Right cardiac atrium (tissue), 5 donors: Measurements from ENCODE around the gene TMEM108. TPM values are rescaled to one million over a fixed set of nuclear protein-coding genes. Genes with fewer than 3 reads are reported as not detected.

Experiments used
- ATAC-seq, 2 donors: fragments of 200-7000 bp; cut with Tn5 transposase; one replicate each; pipeline versions ENCODE4 v1.8.0 to v1.9.1; 2020; ENCODE audit warnings: moderate library complexity in 2 of 2, mild to moderate bottlenecking in 1 of 2
- DNase-seq, 3 donors: peaks; one replicate each; pipeline ENCODE4 v3.0.0-alpha.2; 2020
- H3K27ac ChIP-seq: one replicate; pipeline ENCODE4 v1.5.1; 2013; ENCODE audit warnings: mild to moderate bottlenecking, low read length, control low read depth, moderate library complexity
- H3K27me3 ChIP-seq: one replicate; pipeline ENCODE4 v1.6.1; 2013; ENCODE audit not compliant: control insufficient read depth, insufficient read depth
- H3K4me1 ChIP-seq: one replicate; pipeline ENCODE4 v1.6.1; 2013; ENCODE audit warnings: low read length; ENCODE audit not compliant: control insufficient read depth, insufficient read depth
- H3K4me3 ChIP-seq: one replicate; pipeline ENCODE4 v1.5.1; 2013; ENCODE audit warnings: low read length, control low read depth
- H3K9me3 ChIP-seq: one replicate; pipeline ENCODE4 v1.6.1; 2013; ENCODE audit warnings: low read length; ENCODE audit not compliant: control insufficient read depth
- WGBS: extraction: QIAGEN DNeasy Blood & Tissue Kit; methylation state at CpG from one replicate; pipeline ENCODE4 v1.1.7; 2013; 5-methylcytosine and 5-hydroxymethylcytosine counted together
- intact Hi-C, 4 donors: fragments of 100-400 bp; cut with DNase I; formaldehyde crosslinking; loops; one replicate each; pipeline versions ENCODE4 v1.11.0 to v1.14.0; 2022 to 2023
- polyA plus RNA-seq: library from polyadenylated mRNA; stranded (reverse); fragments of 200-250 nt; gene quantifications from one replicate; pipeline ENCODE4 v1.2.3, GENCODE V29; 2013
- total RNA-seq, 4 donors: library from RNA; stranded (reverse); fragmentation: NEBNext Ultra II Directional; extraction: Animal tissue kit (Norgen Biotek cat#: 25700); gene quantifications; one replicate each; pipeline ENCODE4 v1.2.1, GENCODE V29; 2021
- donor health status: healthy with polysubstance abuse.
- donor health status: DM: no; HTN: yes; CAD: no.
- donor health status: DM: no; HTN: no; CAD: no.
- donor health status: DM: no; HTN: yes; CAD: no; lungs with severe emphysema.
- donor health status: DM: yes; HTN: yes; CAD: no.

The TMEM108 gene
- total and polyA plus RNA-seq, 5 donors: 5.2 to 20.3 (median 13.2) TPM

GRCh38 chr3:133400006-133400515 is 361.9 kb downstream of the TMEM108 start, which contains the start of gene BFSP2:
TSS of gene BFSP2 (plus strand) at chr3:133400056. CDS start at chr3:133400084, 28 bp downstream.
- H3K4me1 ChIP-seq: no peaks in the 10 kb centered on the region
- intact Hi-C loops: no loop called here
- 95% methylated on average over 15 of the region's 15 CpGs for WGBS
- H3K4me3 ChIP-seq: no peak within 1 kb of the TSS
- H3K27ac ChIP-seq: no peak within 1 kb of the TSS
- no peak for DNase-seq
- H3K27me3 ChIP-seq: no peaks in the 10 kb centered on the region
- no peaks in the 10 kb centered on the region for H3K9me3 ChIP-seq
- no peak for ATAC-seq

GRCh38 chr3:133401374-133402135 is 363.4 kb downstream of the TMEM108 start:
- H3K9me3 ChIP-seq: no peaks in the 10 kb centered on the region
- H3K27ac ChIP-seq: no peak overlapping the region
- ATAC-seq (peak; percentile 60 to 79), DNase-seq (peak in 2 of 3 donors; percentile 63 to 66)
- no peaks in the 10 kb centered on the region for H3K4me1 ChIP-seq
- intact Hi-C loops: no loop called here
- WGBS: 50% methylated on average over 2 of the region's 2 CpGs
- H3K27me3 ChIP-seq: no peaks in the 10 kb centered on the region
- H3K4me3 ChIP-seq: no peak overlapping the region

- H3K9me3 ChIP-seq: no peaks in the 10 kb centered on the region
- DNase-seq (no peak), ATAC-seq (no peak)
- intact Hi-C loops: no loop called here
- H3K27ac ChIP-seq: no peak overlapping the region
- no peaks in the 10 kb centered on the region for H3K27me3 ChIP-seq
- H3K4me3 ChIP-seq: no peak overlapping the region
- WGBS: 83% methylated on average over 3 of the region's 3 CpGs
- H3K4me1 ChIP-seq: no peaks in the 10 kb centered on the region
Observed at GRCh38 chr3:133404920-133405319, 366.7 kb downstream of the TMEM108 start.

GRCh38 chr3:133408366-133408765 is 370.2 kb downstream of the TMEM108 start:
- H3K27me3 ChIP-seq: no peaks in the 10 kb centered on the region
- no peaks in the 10 kb centered on the region for H3K9me3 ChIP-seq
- DNase-seq (no peak), ATAC-seq (no peak)
- H3K4me1 ChIP-seq: no peaks in the 10 kb centered on the region
- intact Hi-C loops: no loop called here
- H3K4me3 ChIP-seq: no peak overlapping the region
- H3K27ac ChIP-seq: no peak overlapping the region
- WGBS: 86% methylated on average over 2 of the region's 2 CpGs

DNA sequence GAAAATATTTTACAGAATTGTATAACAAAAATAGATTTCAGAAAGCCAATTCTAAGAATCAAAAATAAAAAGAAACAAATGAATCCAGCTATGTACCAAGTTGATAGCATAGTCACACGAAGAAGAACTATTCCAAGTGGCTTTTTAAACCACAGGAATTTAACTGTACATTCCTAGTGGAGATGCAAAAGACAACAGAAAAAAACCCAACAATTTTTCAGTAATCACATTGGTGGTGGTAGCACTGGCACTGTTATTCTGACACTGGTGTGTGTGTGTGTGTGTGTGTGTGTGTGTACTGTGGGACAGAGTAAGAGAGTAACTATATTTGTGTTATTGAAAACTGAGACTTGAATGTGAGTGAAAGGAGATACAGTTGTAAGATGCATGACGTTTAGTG is 370.8 kb downstream of the TMEM108 start:
- DNase-seq: no peak
- intact Hi-C loops: no loop called here
- Histone ChIP-seq H3K27ac (no peak overlapping the region), H3K4me1 (no peaks in the 10 kb centered on the region), H3K27me3 (no peaks in the 10 kb centered on the region), H3K9me3 (no peaks in the 10 kb centered on the region), H3K4me3 (no peak overlapping the region)
- no peak for ATAC-seq
- 59% methylated on average over 2 of the region's 2 CpGs for WGBS

GRCh38 chr3:133410191-133410892 is 372.2 kb downstream of the TMEM108 start:
- intact Hi-C loops: no loop called here
- WGBS: 73% methylated on average over 17 of the region's 17 CpGs
- H3K9me3 ChIP-seq: no peaks in the 10 kb centered on the region
- no peak overlapping the region for H3K27ac ChIP-seq
- no peak overlapping the region for H3K4me3 ChIP-seq
- ATAC-seq: no peak
- H3K27me3 ChIP-seq: no peaks in the 10 kb centered on the region
- no peak for DNase-seq
- no peaks in the 10 kb centered on the region for H3K4me1 ChIP-seq

DNA sequence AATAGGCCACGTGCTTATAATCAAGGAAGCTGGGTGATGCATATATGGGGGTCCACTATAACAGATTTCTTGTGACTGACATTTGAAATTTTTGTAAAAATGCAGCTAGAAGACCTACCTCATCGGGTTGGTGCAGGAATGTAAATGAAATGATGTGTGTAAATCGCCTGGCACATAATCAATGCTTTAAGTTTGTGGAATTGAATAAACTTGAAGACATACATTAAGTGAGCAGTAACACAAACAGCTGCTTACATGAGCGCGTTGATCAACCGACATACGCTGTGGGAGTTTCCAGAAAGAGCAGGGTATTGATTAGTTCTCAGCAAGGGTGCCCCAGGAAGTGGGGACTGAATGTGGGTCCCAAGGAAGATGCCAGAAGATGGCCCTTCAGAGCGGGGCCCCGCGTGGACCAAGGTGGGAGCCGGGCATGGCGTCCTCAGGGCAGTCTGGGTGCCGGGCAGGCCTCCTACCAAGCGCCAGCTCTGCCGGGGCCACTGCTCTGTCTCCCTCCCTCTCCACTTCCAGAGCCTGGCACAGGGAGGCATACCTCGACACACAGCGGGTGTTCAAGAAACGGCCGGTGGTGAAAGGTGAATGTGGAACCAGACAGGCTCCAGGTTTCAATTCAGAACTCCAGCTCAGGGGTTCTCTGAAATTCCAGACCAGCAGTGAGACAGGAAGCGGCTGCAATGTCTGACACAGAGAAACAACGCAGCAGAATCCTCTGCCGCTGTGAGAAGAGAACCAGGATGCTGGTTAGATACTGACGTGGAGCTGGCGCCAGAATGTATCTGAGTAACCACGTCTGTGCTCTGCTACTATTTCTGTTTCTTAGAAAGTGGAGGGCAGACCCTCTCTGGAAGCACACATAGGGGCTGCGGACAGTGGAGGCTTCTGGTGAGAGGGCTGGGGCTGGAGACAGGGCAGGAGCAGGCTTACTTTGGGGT is 374.3 kb downstream of the TMEM108 start:
- DNase-seq: peak in 2 of 3 donors; percentile 29 to 57
- no peaks in the 10 kb centered on the region for H3K9me3 ChIP-seq
- H3K27me3 ChIP-seq: no peaks in the 10 kb centered on the region
- peak; percentile 42 to 67 for ATAC-seq
- H3K27ac ChIP-seq: no peak overlapping the region
- peak overlapping the region; percentile 21 for H3K4me3 ChIP-seq
- intact Hi-C loops: no loop called here
- no peaks in the 10 kb centered on the region for H3K4me1 ChIP-seq
- 60% methylated on average over 26 of the region's 26 CpGs for WGBS

- ATAC-seq (peak; percentile 46 to 69), DNase-seq (no peak)
- WGBS: 29% methylated on average over 17 of the region's 17 CpGs
- peak overlapping the region; percentile 21 for H3K4me3 ChIP-seq
- H3K27ac ChIP-seq: no peak overlapping the region
- intact Hi-C loops: no loop called here
- H3K4me1 ChIP-seq: no peaks in the 10 kb centered on the region
- H3K27me3 ChIP-seq: no peaks in the 10 kb centered on the region
- H3K9me3 ChIP-seq: no peaks in the 10 kb centered on the region
Observed at GRCh38 chr3:133413161-133414020, 375.2 kb downstream of the TMEM108 start.

DNA sequence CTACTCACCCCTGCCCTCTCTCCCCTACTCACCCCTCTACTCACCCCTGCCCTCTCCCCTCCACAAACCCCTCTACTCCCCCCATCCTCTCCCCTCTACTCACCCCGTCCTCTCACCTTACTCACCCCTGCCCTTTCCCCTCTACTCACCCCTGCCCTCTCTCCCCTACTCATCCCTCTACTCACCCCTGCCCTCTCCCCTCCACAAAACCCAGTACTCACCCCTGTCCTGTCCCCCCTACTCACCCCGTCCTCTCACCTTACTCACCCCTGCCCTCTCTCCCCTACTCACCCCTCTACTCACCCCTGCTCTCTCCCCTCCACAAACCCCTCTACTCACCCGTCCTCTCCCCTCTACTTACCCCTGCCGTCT is 375.8 kb downstream of the TMEM108 start:
- Histone ChIP-seq H3K9me3 (no peaks in the 10 kb centered on the region), H3K27me3 (no peaks in the 10 kb centered on the region), H3K4me1 (no peaks in the 10 kb centered on the region), H3K27ac (no peak overlapping the region), H3K4me3 (no peak overlapping the region)
- DNase-seq (no peak), ATAC-seq (no peak)
- intact Hi-C loops: no loop called here
- 86% methylated on average over 4 of the region's 4 CpGs for WGBS

DNA sequence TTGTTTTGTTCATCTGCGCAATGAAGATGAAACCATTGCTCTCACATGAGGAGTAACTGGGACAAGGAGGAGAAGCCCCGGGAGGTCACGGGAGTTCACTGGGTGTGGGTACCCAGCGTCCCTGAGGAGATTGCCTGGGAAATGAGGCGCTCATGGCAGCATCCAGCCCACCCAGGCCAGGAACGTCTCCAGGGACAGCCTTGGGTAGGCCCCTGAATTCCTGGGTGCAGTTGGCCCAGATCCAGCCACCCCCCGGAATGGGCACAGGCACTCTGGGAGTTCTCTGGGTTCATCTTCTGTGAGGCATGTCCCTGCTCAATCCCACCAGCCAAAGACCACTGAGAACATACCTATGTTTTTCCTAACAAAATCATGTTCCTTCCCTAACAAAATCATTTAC is 380.2 kb downstream of the TMEM108 start:
- intact Hi-C loops: no loop called here
- no peak overlapping the region for H3K27ac ChIP-seq
- 86% methylated on average over 7 of the region's 7 CpGs for WGBS
- no peak for ATAC-seq
- no peaks in the 10 kb centered on the region for H3K27me3 ChIP-seq
- no peaks in the 10 kb centered on the region for H3K4me1 ChIP-seq
- no peak overlapping the region for H3K4me3 ChIP-seq
- H3K9me3 ChIP-seq: no peaks in the 10 kb centered on the region
- DNase-seq: no peak
